K562 (cell line): ENCODE measurements around the gene ICAM1. TPM values are rescaled to one million over a fixed set of nuclear protein-coding genes. Genes with fewer than 3 reads are reported as not detected.
A peak's percentile ranks its signal among the peaks of the same experiment; 100 is the strongest.

Experiments used
- EHMT2 ChIP-seq: fragments of 450-650 bp; IDR thresholded peaks from 2 replicates; pipeline ENCODE4 v1.6.1; 2018; ENCODE audit warnings: antibody characterized with exemption
- GATAD2B ChIP-seq: fragments of 450-650 bp; IDR thresholded peaks from 2 replicates; pipeline ENCODE4 v1.6.1; 2017; ENCODE audit warnings: mild to moderate bottlenecking, borderline replicate concordance
- MTA1 ChIP-seq: fragments of 450-650 bp; IDR thresholded peaks from 2 replicates; pipeline ENCODE4 v1.6.1; 2017; ENCODE audit warnings: borderline replicate concordance
- NELFE ChIP-seq: IDR thresholded peaks from 2 replicates; pipeline ENCODE4 v1.6.1; 2011; ENCODE audit warnings: mild to moderate bottlenecking; ENCODE audit not compliant: insufficient read depth, insufficient read length
- NFIX ChIP-seq: fragments of 250-450 bp; sonication (Bioruptor Pico); IDR thresholded peaks from 2 replicates; pipeline ENCODE4 v1.4.0; 2020; ENCODE audit warnings: low read depth, mild to moderate bottlenecking, moderate library complexity
- PHB2 ChIP-seq: fragments of 450-650 bp; IDR thresholded peaks from 2 replicates; pipeline ENCODE4 v1.6.1; 2017; ENCODE audit warnings: low read depth
- PHF20 ChIP-seq: fragments of 450-650 bp; IDR thresholded peaks from 2 replicates; pipeline ENCODE4 v1.6.1; 2018; ENCODE audit not compliant: partially characterized antibody
- SPI1 ChIP-seq: IDR thresholded peaks from 2 replicates; pipeline ENCODE4 v1.6.1; 2011; ENCODE audit warnings: low read depth, low read length, control low read depth, borderline replicate concordance
- TARDBP ChIP-seq: fragments of 450-650 bp; IDR thresholded peaks from 2 replicates; pipeline ENCODE4 v1.6.1; 2016
- TGIF2 ChIP-seq: sonication (generic); formaldehyde crosslinking; IDR thresholded peaks from 2 replicates; pipeline ENCODE4 v1.8.1; 2022; ENCODE audit warnings: mild to moderate bottlenecking, missing genetic modification reagents, moderate library complexity
- YBX1 ChIP-seq: fragments of 450-650 bp; IDR thresholded peaks from 2 replicates; pipeline ENCODE4 v1.7.1; 2016; ENCODE audit warnings: mild to moderate bottlenecking
- YY1 ChIP-seq, 3 experiments: IDR thresholded peaks; 2 replicates each; pipeline ENCODE4 v1.6.1; 2011; ENCODE audit warnings: low read length in 2 of 3, mild to moderate bottlenecking in 2 of 3, moderate library complexity in 2 of 3, borderline replicate concordance in 1 of 3, control low read depth in 1 of 3, low read depth in 1 of 3; ENCODE audit not compliant: insufficient read depth in 3 of 3, insufficient replicate concordance in 2 of 3, control insufficient read depth in 1 of 3, insufficient read length in 1 of 3; ENCODE audit errors: extremely low read depth in 1 of 3
- ZBTB8A ChIP-seq: fragments of 450-650 bp; IDR thresholded peaks from 2 replicates; pipeline ENCODE4 v1.6.1; 2018; ENCODE audit warnings: mild to moderate bottlenecking, moderate library complexity; ENCODE audit not compliant: partially characterized antibody
- polyA plus RNA-seq, 8 experiments: library from polyadenylated mRNA; depleted of rRNA in 4 of 8; stranded (reverse) in 5 of 8; unstranded in 3 of 8; fragments of >200 nt; fragmentation: Nextera tagmentation in 2 of 8; fragmentation: Illumina TruSeq in 1 of 8; extraction: Ambion mirVana in 2 of 8; extraction: Trizol in 1 of 8; gene quantifications; 2 replicates each; pipeline versions ENCODE4 v1.2.1 to v1.2.3, GENCODE V29; 2011 to 2014; ENCODE audit warnings: inconsistent platforms in 1 of 8, missing spikeins in 1 of 8
- total RNA-seq, 7 experiments: library from RNA; depleted of rRNA in 6 of 7; stranded (reverse); fragments of >200 nt in 6 of 7; fragmentation: Illumina TruSeq in 2 of 7; extraction: Trizol in 2 of 7; gene quantifications; 2 replicates each; pipeline versions ENCODE4 v1.2.1 to v1.2.3, GENCODE V29; 2011 to 2021; ENCODE audit warnings: low replicate concordance in 1 of 7
- TF ChIP-seq, protein P1 (sequence below), 2 experiments: fragments of 200-800 bp in 1 of 2; sonication (Bioruptor generic) in 1 of 2; sonication (generic) in 1 of 2; formaldehyde crosslinking in 1 of 2; IDR thresholded peaks in 1 of 2; conservative IDR thresholded peaks in 1 of 2; 2 replicates each; pipeline versions ENCODE4 v1.5.0 to v1.6.1; 2016 to 2020; ENCODE audit warnings: missing compliant biosample characterization in 1 of 2, missing genetic modification characterization in 1 of 2, missing genetic modification reagents in 1 of 2
- TF ChIP-seq, protein P2 (sequence below): fragments of 450-650 bp; formaldehyde crosslinking; IDR thresholded peaks from 2 replicates; pipeline ENCODE4 v1.4.0; 2020; ENCODE audit warnings: mild to moderate bottlenecking, moderate library complexity
- TF ChIP-seq, protein P3 (sequence below): fragments of 250-450 bp; sonication (Bioruptor Pico); IDR thresholded peaks from 2 replicates; pipeline ENCODE4 v1.5.0; 2021
- TF ChIP-seq, protein P4 (sequence below): fragments of 250-450 bp; sonication (Bioruptor Pico); IDR thresholded peaks from 2 replicates; pipeline ENCODE4 v1.8.0; 2022; ENCODE audit warnings: inconsistent platforms, mild to moderate bottlenecking, moderate library complexity, borderline replicate concordance
- TF ChIP-seq, protein P5 (sequence below): sonication (generic); formaldehyde crosslinking; IDR thresholded peaks from 2 replicates; pipeline ENCODE4 v1.8.0; 2022; ENCODE audit warnings: missing genetic modification reagents, mild to moderate bottlenecking, moderate library complexity, borderline replicate concordance
- TF ChIP-seq, protein P6 (sequence below): fragments of 250-450 bp; sonication (Bioruptor Pico); IDR thresholded peaks from 2 replicates; pipeline ENCODE4 v1.4.0; 2020; ENCODE audit warnings: mild to moderate bottlenecking, moderate library complexity

ICAM1 gene
- total and polyA plus RNA-seq, 9 of the 15 experiments (the other 6 are each of a cell fraction or from before 2014, with no cell fraction given) = 2.3 to 24.4 (median 13.4) TPM

DNA sequence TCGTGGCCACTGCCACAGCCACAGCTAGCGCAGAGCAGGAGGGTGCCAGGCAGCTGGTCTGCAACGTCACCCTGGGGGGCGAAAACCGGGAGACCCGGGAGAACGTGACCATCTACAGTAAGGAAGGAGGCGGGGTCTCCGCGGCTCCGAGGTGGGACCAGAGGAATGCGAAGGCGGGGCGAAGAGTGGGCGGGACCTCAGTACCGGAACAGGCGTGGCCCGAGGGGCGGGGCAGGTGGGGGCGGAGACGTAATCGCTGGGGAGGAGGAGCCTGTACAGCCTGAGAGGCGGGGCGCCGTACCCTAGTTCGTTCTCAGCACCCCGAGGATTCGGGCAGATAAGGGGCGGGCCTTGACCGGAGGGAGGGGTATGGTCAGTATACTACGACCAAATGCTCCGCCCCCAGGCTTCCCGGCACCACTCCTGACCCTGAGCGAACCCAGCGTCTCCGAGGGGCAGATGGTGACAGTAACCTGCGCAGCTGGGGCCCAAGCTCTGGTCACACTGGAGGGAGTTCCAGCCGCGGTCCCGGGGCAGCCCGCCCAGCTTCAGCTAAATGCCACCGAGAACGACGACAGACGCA is 21.4 kb downstream of the ICAM1 start (continued):
- TF ChIP-seq, protein P1, sequence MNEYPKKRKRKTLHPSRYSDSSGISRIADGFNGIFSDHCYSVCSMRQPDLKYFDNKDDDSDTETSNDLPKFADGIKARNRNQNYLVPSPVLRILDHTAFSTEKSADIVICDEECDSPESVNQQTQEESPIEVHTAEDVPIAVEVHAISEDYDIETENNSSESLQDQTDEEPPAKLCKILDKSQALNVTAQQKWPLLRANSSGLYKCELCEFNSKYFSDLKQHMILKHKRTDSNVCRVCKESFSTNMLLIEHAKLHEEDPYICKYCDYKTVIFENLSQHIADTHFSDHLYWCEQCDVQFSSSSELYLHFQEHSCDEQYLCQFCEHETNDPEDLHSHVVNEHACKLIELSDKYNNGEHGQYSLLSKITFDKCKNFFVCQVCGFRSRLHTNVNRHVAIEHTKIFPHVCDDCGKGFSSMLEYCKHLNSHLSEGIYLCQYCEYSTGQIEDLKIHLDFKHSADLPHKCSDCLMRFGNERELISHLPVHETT (CRISPR knock-in tag; conservative IDR thresholded peaks at IDR 0.05 in 1 of 2, IDR thresholded peaks at IDR 0.05 in 1 of 2) = 0 out of 4 replicates have a peak, but pooled peaks of 1 of the 2 experiments have one; percentile 13
- TF ChIP-seq TARDBP = no peak
- TF ChIP-seq PHB2 = no peak
- TF ChIP-seq SPI1 = no peak
- TF ChIP-seq, protein P2, sequence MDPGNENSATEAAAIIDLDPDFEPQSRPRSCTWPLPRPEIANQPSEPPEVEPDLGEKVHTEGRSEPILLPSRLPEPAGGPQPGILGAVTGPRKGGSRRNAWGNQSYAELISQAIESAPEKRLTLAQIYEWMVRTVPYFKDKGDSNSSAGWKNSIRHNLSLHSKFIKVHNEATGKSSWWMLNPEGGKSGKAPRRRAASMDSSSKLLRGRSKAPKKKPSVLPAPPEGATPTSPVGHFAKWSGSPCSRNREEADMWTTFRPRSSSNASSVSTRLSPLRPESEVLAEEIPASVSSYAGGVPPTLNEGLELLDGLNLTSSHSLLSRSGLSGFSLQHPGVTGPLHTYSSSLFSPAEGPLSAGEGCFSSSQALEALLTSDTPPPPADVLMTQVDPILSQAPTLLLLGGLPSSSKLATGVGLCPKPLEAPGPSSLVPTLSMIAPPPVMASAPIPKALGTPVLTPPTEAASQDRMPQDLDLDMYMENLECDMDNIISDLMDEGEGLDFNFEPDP = no peak; the same call in 1 of the 2 replicates
- TF ChIP-seq, protein P3, sequence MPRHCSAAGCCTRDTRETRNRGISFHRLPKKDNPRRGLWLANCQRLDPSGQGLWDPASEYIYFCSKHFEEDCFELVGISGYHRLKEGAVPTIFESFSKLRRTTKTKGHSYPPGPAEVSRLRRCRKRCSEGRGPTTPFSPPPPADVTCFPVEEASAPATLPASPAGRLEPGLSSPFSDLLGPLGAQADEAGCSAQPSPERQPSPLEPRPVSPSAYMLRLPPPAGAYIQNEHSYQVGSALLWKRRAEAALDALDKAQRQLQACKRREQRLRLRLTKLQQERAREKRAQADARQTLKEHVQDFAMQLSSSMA = no peak
- no peak for TF ChIP-seq NFIX
- TF ChIP-seq, protein P4, sequence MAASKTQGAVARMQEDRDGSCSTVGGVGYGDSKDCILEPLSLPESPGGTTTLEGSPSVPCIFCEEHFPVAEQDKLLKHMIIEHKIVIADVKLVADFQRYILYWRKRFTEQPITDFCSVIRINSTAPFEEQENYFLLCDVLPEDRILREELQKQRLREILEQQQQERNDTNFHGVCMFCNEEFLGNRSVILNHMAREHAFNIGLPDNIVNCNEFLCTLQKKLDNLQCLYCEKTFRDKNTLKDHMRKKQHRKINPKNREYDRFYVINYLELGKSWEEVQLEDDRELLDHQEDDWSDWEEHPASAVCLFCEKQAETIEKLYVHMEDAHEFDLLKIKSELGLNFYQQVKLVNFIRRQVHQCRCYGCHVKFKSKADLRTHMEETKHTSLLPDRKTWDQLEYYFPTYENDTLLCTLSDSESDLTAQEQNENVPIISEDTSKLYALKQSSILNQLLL (CRISPR knock-in tag) = no peak
- TF ChIP-seq, protein P5, sequence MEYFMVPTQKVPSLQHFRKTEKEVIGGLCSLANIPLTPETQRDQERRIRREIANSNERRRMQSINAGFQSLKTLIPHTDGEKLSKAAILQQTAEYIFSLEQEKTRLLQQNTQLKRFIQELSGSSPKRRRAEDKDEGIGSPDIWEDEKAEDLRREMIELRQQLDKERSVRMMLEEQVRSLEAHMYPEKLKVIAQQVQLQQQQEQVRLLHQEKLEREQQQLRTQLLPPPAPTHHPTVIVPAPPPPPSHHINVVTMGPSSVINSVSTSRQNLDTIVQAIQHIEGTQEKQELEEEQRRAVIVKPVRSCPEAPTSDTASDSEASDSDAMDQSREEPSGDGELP (CRISPR knock-in tag) = peak; percentile 64; the same call in 1 of the 2 replicates
- TF ChIP-seq MTA1 = no peak
- no peak for TF ChIP-seq PHF20
- no peak for TF ChIP-seq NELFE
- no peak for TF ChIP-seq YBX1
- TF ChIP-seq YY1 (IDR thresholded peaks at IDR 0.05; ENCODE audit: borderline replicate concordance in 1 of 3, control insufficient read depth in 1 of 3, extremely low read depth in 1 of 3, insufficient read depth in 3 of 3, insufficient read length in 1 of 3, insufficient replicate concordance in 2 of 3, low read depth in 1 of 3, low read length in 2 of 3) = peak in 1 of 3 experiments; percentile 7
- no peak for TF ChIP-seq TGIF2 (CRISPR knock-in tag)
- TF ChIP-seq EHMT2 = no peak
- TF ChIP-seq, protein P6, sequence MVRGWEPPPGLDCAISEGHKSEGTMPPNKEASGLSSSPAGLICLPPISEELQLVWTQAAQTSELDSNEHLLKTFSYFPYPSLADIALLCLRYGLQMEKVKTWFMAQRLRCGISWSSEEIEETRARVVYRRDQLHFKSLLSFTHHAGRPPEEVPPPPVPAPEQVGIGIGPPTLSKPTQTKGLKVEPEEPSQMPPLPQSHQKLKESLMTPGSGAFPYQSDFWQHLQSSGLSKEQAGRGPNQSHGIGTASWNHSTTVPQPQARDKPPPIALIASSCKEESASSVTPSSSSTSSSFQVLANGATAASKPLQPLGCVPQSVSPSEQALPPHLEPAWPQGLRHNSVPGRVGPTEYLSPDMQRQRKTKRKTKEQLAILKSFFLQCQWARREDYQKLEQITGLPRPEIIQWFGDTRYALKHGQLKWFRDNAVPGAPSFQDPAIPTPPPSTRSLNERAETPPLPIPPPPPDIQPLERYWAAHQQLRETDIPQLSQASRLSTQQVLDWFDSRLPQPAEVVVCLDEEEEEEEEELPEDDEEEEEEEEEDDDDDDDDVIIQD (CRISPR knock-in tag) = no peak
- TF ChIP-seq ZBTB8A = no peak
- TF ChIP-seq GATAD2B = no peak
